CD4-positive, alpha-beta T cell treated with Interleukin-1 beta for 1 hour (primary cell): ENCODE results near the gene PPY.
A peak's percentile ranks its signal among the peaks of the same experiment; 100 is the strongest.
"Not testable (repeated sequence)": the region's sequence is repeated elsewhere in the genome, so short reads cannot be mapped to it uniquely, and the experiment has no call there.

Experiments used
- DNase-seq, 2 donors: peaks; one replicate each; pipeline ENCODE4 v3.0.0-alpha.2; 2020 to 2022

Gene PPY

GRCh38 chr17:43962479-43962878, 20.2 kb upstream of the PPY start:
- DNase-seq, result no peak

GRCh38 chr17:43961954-43962353, 19.7 kb upstream of the PPY start:
- no peak for DNase-seq

- not testable (repeated sequence) for DNase-seq
These were observed 19.0 kb upstream of the PPY start for GRCh38 chr17:43961292-43961691.

GRCh38 chr17:43958748-43959352, 16.6 kb upstream of the PPY start:
- no peak for DNase-seq

- DNase-seq, result no peak
These were observed 13.9 kb upstream of the PPY start for GRCh38 chr17:43956222-43956621.

GRCh38 chr17:43953746-43954145, 11.5 kb upstream of the PPY start, which contains the start of gene PYY:
TSS of gene PYY (minus strand) at chr17:43953940. CDS start at chr17:43953483, 457 bp downstream.
- no peak for DNase-seq

GRCh38 chr17:43952724-43953666, 10.7 kb upstream of the PPY start:
- no peak for DNase-seq

- no peak for DNase-seq
These were observed 10.1 kb upstream of the PPY start for GRCh38 chr17:43952351-43952723.

GRCh38 chr17:43951750-43952149, 9.5 kb upstream of the PPY start:
- DNase-seq, result no peak

- no peak for DNase-seq
These were observed 8.3 kb upstream of the PPY start for GRCh38 chr17:43950554-43950953.

GRCh38 chr17:43949781-43950180, 7.5 kb upstream of the PPY start:
- DNase-seq, result no peak

GRCh38 chr17:43946781-43947180, 4.5 kb upstream of the PPY start:
- no peak for DNase-seq

- no peak for DNase-seq
These were observed 3.0 kb upstream of the PPY start for GRCh38 chr17:43945074-43945829.

GRCh38 chr17:43940630-43941029, 1.6 kb downstream of the PPY start:
- DNase-seq, result peak in 1 of 2 donors; percentile 11

GRCh38 chr17:43939886-43940285, 2.4 kb downstream of the PPY start:
- DNase-seq, result no peak

GRCh38 chr17:43939452-43939851, 2.8 kb downstream of the PPY start:
- DNase-seq, result not testable (repeated sequence)

GRCh38 chr17:43938838-43939182, 3.5 kb downstream of the PPY start:
- no peak for DNase-seq

GRCh38 chr17:43936434-43936833, 5.8 kb downstream of the PPY start:
- DNase-seq, result no peak

- DNase-seq, result no peak
These were observed 6.4 kb downstream of the PPY start for GRCh38 chr17:43935926-43936261.

- DNase-seq, result no peak
These were observed 6.9 kb downstream of the PPY start for GRCh38 chr17:43935204-43935925.

GRCh38 chr17:43932923-43933322, 9.4 kb downstream of the PPY start:
- no peak for DNase-seq

- no peak for DNase-seq
These were observed 9.9 kb downstream of the PPY start for GRCh38 chr17:43932357-43932756.

GRCh38 chr17:43931062-43931571, 11.2 kb downstream of the PPY start:
- no peak for DNase-seq
